Upper lobe of left lung (tissue), 4 donors: Measurements from ENCODE around the gene COG1.

ENCODE experiments used
- POLR2A ChIP-seq, 4 donors: fragments of 450-650 bp; IDR thresholded peaks; one replicate each; pipeline ENCODE4 v1.5.1; 2016 to 2017; ENCODE audit warnings: antibody characterized with exemption in 4 of 4, mild to moderate bottlenecking in 2 of 4
- POLR2AphosphoS5 ChIP-seq, 2 donors: sonication (generic); formaldehyde crosslinking; IDR thresholded peaks; one replicate each; pipeline ENCODE4 v1.5.1; 2017; ENCODE audit warnings: antibody characterized with exemption in 2 of 2
- TF ChIP-seq, protein P1 (sequence below), 6 experiments: fragments of 450-650 bp in 4 of 6; fragments of 200-600 bp in 2 of 6; sonication (generic) in 2 of 6; IDR thresholded peaks; one replicate each; pipeline ENCODE4 v1.5.1; 2016 to 2019; ENCODE audit warnings: antibody characterized with exemption in 6 of 6

- TF ChIP-seq, protein P1, sequence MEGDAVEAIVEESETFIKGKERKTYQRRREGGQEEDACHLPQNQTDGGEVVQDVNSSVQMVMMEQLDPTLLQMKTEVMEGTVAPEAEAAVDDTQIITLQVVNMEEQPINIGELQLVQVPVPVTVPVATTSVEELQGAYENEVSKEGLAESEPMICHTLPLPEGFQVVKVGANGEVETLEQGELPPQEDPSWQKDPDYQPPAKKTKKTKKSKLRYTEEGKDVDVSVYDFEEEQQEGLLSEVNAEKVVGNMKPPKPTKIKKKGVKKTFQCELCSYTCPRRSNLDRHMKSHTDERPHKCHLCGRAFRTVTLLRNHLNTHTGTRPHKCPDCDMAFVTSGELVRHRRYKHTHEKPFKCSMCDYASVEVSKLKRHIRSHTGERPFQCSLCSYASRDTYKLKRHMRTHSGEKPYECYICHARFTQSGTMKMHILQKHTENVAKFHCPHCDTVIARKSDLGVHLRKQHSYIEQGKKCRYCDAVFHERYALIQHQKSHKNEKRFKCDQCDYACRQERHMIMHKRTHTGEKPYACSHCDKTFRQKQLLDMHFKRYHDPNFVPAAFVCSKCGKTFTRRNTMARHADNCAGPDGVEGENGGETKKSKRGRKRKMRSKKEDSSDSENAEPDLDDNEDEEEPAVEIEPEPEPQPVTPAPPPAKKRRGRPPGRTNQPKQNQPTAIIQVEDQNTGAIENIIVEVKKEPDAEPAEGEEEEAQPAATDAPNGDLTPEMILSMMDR (IDR thresholded peaks at IDR 0.05): no peak
- TF ChIP-seq POLR2A (IDR thresholded peaks at IDR 0.05) (no peak), POLR2AphosphoS5 (IDR thresholded peaks at IDR 0.05) (no peak)
These were observed 59.0 kb downstream of the COG1 start for GRCh38 chr17:73251871-73252270.
